ENCODE measurements around the gene HACD2. TPM values are rescaled to one million over a fixed set of nuclear protein-coding genes. Genes with fewer than 3 reads are reported as not detected.

Gene HACD2
- total RNA-seq, 1 donor from 2014 or later: 42.8 TPM

DNA sequence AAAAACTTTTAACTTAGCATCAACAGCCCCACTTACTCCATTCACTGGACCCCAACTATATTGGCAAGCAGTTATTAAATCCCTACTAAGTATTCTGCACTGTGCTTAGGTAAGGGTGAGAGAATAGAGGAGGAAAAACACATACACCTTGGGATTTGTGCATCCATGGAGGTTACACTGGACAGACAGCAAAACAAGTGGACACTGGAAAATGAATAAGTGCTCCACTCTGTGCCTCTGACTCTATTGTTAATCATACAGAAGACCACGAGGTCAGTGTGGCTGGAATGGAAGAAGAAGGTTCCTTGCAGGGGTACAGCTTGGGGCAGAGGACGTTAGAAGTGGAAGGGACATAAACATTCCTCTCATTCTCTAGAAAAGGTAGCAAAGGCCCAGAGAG lies 139.2 kb downstream of the HACD2 start:
- DNase-seq (no peak), ATAC-seq (no peak)
- Histone ChIP-seq H3K9me3 (no peaks in the 10 kb centered on the region), H3K36me3 (no peaks in the 10 kb centered on the region), H3K27me3 (ENCODE audit: low read depth) (peaks cover 49% of the 10 kb centered on the region), H3K4me3 (no peak overlapping the region), H3K4me1 (peaks cover 15% of the 10 kb centered on the region), H3K27ac (no peak overlapping the region)
- TF ChIP-seq, protein P1, sequence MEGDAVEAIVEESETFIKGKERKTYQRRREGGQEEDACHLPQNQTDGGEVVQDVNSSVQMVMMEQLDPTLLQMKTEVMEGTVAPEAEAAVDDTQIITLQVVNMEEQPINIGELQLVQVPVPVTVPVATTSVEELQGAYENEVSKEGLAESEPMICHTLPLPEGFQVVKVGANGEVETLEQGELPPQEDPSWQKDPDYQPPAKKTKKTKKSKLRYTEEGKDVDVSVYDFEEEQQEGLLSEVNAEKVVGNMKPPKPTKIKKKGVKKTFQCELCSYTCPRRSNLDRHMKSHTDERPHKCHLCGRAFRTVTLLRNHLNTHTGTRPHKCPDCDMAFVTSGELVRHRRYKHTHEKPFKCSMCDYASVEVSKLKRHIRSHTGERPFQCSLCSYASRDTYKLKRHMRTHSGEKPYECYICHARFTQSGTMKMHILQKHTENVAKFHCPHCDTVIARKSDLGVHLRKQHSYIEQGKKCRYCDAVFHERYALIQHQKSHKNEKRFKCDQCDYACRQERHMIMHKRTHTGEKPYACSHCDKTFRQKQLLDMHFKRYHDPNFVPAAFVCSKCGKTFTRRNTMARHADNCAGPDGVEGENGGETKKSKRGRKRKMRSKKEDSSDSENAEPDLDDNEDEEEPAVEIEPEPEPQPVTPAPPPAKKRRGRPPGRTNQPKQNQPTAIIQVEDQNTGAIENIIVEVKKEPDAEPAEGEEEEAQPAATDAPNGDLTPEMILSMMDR (IDR thresholded peaks at IDR 0.05): no peak
- intact Hi-C loops (cut with DNase I): no loop called here

DNA sequence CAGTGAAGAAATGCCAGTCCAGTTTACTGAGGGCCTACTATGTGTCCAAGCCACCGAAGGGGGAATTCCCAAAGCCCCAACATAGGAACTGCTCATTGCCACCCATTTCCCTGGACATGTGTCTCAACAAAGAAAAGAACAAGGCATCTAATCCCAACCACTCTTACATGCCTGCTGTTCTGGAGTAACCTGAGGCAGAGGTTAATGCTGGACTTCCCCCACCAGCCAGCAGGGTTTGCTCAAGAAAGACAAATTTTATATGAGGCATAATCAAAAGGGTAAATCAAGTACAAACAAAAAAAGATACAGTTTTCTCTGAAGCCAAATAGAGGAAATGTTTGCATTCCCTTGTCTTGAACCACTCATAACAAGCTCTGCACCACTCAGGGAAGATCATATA lies 140.1 kb downstream of the HACD2 start:
- no peak overlapping the region for H3K27ac ChIP-seq
- peaks cover 40% of the 10 kb centered on the region for H3K27me3 ChIP-seq (ENCODE audit: low read depth)
- TF ChIP-seq, protein P1 (IDR thresholded peaks at IDR 0.05): no peak
- peaks cover 10% of the 10 kb centered on the region for H3K4me1 ChIP-seq
- H3K9me3 ChIP-seq: no peaks in the 10 kb centered on the region
- DNase-seq (no peak), ATAC-seq (no peak)
- H3K36me3 ChIP-seq: no peaks in the 10 kb centered on the region
- intact Hi-C loops (cut with DNase I): no loop called here
- no peak overlapping the region for H3K4me3 ChIP-seq

DNA sequence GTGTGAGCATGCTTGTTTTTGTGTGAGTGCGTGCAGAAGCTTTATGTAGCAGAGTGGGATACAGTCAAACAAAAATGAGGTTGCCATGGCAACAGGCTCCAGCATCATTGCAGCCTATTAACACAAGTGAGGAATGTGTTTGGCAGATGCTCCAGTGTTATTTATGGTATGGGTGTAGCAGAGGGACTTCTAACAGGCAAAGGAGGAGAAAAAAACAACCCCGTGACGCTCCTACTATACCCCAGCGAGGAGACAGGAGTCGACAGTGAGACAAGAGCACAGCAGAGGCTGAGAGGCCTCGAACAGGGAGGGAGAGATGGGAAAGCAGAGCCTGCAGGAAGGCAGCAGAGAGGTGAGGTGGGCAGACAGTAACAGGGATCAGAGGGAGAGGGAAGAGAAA lies 140.8 kb downstream of the HACD2 start:
- ATAC-seq (no peak), DNase-seq (no peak)
- H3K4me3 ChIP-seq: no peak overlapping the region
- no peaks in the 10 kb centered on the region for H3K9me3 ChIP-seq
- intact Hi-C loops (cut with DNase I): no loop called here
- no peaks in the 10 kb centered on the region for H3K36me3 ChIP-seq
- peaks cover 9% of the 10 kb centered on the region for H3K4me1 ChIP-seq
- TF ChIP-seq, protein P1 (IDR thresholded peaks at IDR 0.05): no peak
- no peak overlapping the region for H3K27ac ChIP-seq
- H3K27me3 ChIP-seq (ENCODE audit: low read depth): peaks cover 33% of the 10 kb centered on the region

DNA sequence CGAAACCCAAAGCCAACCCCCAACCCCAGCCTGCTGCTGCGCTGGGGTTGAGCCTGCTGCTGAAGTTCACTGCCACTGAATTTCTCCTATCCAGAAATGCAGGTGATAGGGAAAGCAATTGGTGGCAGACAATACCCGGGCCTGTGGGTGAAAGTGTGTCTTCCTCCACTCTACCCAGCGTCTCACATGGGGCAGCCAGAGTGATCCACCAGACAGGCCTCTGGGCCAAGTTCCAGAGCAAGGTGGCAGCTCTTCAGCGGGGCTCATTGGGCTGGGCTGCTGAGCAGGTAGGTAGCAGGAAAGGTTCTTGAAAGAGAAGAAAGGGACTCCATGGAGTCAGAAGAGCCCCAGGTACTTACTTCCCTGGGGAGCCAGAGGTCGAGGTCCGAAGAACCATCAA lies 141.9 kb downstream of the HACD2 start:
- H3K4me3 ChIP-seq: no peak overlapping the region
- H3K4me1 ChIP-seq: no peaks in the 10 kb centered on the region
- H3K36me3 ChIP-seq: no peaks in the 10 kb centered on the region
- no peak for ATAC-seq
- TF ChIP-seq, protein P1 (IDR thresholded peaks at IDR 0.05): no peak
- H3K9me3 ChIP-seq: no peaks in the 10 kb centered on the region
- intact Hi-C loops (cut with DNase I): no loop called here
- DNase-seq: no peak
- H3K27me3 ChIP-seq (ENCODE audit: low read depth): peaks cover 23% of the 10 kb centered on the region
- H3K27ac ChIP-seq: no peak overlapping the region

DNA sequence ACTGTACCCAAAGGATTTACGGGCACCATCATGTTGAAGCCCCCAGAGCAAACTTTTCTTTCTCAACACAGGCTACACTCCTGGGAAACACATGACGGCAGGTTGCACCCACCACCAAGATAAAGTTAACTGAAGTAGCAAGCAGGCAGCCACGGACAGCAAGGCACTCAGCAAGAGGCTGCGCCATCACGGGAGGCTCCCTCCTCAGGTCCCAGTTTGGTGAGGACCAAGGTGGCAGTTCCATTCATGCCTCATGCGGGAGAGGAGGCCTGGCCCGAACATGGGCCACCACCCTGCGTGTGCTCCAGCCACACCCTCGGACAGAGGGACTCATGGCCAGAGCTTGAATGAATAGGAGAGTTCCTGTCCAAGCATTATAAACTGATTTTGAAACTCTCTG lies 142.7 kb downstream of the HACD2 start:
- no peaks in the 10 kb centered on the region for H3K9me3 ChIP-seq
- H3K27me3 ChIP-seq (ENCODE audit: low read depth): peaks cover 16% of the 10 kb centered on the region
- intact Hi-C loops (cut with DNase I): no loop called here
- TF ChIP-seq, protein P1 (IDR thresholded peaks at IDR 0.05): no peak
- H3K4me1 ChIP-seq: no peaks in the 10 kb centered on the region
- no peak overlapping the region for H3K27ac ChIP-seq
- no peak for ATAC-seq
- no peak overlapping the region for H3K4me3 ChIP-seq
- DNase-seq: no peak
- no peaks in the 10 kb centered on the region for H3K36me3 ChIP-seq

Other genes with a start within 250 kb of the HACD2 start
- 5.6 TPM for gene ADCY5, start 136.0 kb downstream of the HACD2 start, total RNA-seq